Measurements from ENCODE around the gene CYB5RL.
"Not testable (repeated sequence)": the region's sequence is repeated elsewhere in the genome, so short reads cannot be mapped to it uniquely, and the experiment has no call there.

CYB5RL gene

DNA sequence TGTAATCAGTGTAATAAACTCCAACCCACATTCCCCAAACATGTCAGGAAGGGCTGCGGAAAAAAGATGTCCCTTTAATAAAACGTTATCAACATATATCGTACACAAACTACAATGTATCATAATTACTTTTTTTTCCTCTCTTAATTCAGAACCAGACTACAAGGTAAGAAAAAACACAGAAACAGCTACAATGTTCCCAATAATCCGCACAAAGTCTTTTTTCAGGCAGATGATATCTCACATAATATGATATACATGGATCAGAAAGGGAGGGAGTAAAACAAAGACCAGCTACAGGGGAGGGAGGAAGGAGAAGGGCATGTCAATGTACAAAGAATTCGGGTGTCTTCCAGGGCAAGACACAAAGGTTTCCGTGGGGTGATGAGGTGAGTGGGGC is 25.5 kb upstream of the CYB5RL start:
- DNase-seq = no peak

DNA sequence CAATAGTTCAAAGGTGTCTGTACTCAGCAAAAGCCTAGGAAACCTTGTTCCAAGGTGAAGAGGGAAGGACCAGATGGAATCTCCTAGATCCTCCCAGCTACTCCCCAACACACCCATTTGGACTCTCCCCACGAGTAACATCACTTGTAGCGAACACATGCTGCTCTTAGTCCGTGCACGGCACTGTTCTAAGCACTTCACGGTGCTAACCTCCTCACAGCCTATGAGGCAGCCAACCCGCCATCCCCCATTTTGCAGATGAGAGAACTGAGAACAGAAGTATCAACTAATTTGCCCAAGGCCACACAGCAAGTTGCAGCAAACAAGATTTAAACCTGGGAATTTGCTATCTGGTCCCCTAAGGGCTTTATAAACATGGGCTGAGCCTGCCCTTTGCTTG is 24.4 kb upstream of the CYB5RL start:
- DNase-seq = no peak

DNA sequence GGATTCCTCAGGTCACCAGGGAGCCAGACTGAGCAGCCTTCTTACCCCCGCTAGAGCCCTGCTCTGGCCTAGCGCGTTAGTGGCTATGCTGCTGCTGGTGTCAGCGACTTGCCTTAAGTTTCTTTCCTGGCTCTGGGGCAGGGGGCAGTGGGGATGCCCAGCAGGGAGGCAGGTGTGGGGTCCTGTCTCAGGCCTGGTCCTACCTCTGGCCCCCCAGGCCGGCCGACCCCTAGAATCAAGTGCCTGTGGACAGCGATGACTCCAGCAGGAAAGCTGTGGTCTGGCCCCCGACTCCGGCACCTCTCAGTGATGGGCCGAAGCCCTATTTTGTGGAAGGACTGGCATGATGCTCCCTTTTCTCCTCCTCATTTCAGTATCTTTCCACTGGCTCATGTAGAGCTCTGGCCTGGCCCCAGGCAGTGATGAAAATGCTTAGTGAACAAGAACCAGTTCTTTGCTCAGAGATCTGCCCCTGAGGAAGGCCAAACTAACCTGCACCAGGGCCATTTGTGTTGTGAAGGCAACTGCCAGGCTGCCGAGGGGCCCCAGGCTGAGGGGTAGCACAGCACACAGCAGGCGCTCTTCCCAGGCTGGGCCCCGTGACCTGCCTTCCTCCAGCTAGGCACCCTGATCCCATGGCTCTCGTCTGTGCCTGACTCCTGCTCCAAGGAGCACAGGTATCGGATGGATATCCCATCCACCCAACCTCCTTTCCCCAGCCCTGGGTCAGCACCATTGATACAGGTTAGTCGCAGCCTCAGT is 23.8 kb upstream of the CYB5RL start:
- DNase-seq = no peak

DNA sequence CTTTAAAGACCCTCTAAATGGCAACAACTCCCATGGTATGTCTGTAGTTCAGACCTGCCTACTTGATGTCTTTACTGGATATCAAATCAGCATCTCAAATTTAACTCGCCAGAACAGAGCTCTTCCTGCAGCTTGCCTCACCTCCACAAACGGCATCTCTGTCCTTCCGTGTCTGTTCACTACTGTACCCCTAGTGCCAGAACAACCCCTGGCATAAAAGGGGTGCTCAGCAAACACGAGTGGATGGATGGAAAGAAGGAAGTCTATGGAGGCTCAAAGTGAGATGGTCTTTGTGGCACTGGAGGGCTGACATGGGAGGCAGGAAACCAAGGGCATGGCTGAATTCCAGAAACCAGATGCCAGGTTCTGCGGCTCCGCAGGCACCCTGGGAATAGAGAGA is 22.9 kb upstream of the CYB5RL start:
- no peak for DNase-seq

DNA sequence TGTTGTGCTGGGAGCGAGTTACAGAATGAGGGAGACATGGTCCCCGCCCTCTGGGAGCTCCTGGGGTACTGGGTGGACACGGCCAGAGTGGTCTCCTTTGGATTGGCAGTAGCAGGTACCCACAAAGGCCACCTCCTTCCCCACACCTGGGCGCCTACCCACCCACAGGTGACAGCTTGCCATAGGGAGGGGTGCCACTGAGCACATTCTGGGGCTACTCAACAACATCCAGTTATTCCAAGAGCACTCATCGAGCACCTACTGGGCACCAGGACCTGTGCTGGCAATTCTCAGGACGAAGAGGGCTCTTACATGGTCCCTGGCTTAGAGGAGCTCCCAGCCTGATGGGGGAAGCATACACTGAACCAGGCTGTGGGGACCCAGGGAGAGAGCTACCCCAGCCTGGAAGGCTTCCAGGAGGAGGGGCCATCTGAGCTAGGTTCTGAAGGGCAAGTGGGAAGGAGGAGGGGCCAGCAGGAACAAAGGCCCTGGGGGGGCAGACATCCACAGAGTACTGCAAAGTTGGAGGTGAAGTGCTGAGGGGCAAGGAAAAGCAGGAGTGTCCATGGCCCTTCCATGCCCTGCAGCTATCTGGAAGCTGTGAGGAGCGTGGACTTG is 22.1 kb upstream of the CYB5RL start:
- DNase-seq = no peak

DNA sequence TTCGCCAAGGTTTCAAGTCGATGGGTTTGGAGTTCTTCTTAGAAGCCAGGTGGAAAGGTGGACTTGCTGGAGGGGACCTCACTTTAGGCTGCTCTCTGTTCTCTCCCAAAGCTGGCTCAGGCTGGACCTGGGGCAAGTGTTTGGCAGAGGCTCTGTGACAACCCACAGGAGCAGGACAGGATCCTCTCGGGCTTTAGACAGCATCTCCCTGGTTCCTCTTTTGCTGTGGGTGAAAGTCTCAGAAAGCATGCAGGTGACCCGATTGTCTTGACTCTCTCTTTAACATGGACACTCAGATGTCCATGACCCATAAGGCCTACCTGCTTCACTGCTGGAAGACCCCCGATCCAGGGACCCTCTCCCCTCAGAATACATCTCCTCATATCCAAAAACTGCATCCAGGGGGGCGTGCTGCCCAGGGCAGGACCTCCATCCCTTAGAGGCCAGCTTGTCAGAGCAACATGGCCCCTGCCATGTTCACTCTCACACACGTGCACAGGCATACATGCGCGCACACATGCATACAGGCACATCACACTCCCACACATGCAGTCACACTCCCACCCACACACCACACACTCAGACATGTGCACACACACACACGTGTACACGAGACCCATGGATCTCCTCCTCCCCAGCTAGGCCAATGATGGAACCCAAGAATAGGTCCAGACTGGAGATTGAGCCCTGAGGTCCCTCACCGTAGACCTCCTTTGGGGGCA is 21.4 kb upstream of the CYB5RL start:
- no peak for DNase-seq

DNA sequence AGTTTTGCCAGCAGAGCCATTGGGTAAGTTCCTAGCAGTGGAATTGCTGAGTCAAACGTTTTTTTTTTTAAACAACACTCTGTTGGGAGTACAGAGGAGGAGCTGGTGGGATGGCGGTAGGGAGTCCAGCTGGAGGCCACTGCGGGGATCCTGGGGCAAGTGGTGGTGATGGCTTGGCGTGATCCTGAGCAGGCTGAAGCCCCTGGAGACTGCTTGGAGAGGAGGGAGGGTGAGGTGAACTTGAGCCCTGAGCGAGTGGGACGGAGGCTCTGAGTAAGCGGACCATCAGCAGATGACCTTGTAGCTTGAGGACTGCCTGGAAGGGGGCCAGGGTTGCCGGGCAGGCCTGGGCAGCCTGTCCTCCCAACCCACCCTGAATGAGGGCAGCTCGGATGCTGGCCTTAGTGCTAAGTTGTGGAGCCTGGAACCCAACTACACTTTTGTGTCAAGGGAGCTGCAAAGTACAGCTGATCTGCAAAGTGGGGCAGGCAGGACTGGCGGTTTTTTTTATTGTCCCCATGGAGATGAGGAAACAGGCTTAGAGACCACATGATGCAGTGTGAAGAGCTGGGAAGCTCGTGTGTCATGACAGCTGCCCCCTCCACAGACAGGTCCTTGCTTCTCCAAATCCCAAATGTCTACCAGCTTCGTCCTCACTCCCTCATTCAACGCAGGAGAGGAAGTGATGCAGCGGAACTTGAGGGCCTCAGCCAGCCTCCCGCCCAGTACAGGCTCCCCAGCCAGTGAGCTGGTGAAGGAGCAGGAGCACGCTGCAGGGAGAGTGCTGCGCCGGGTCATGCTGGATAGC is 20.4 kb upstream of the CYB5RL start:
- DNase-seq = no peak

DNA sequence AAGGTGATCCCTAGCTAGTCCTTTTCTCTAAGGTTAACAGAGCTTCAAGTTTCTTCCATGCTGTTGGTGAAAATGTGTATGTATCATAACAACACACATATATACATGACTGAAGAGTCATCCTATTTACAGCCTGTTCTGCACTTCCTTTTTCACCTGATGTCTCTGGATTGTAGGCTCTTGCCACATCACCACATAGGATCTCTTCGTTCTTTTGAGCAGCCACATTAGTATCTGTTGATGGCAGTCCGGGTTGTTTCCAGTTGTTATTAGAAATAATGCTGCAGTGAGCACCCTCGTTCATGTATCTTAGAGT is 19.8 kb upstream of the CYB5RL start:
- DNase-seq = no peak

DNA sequence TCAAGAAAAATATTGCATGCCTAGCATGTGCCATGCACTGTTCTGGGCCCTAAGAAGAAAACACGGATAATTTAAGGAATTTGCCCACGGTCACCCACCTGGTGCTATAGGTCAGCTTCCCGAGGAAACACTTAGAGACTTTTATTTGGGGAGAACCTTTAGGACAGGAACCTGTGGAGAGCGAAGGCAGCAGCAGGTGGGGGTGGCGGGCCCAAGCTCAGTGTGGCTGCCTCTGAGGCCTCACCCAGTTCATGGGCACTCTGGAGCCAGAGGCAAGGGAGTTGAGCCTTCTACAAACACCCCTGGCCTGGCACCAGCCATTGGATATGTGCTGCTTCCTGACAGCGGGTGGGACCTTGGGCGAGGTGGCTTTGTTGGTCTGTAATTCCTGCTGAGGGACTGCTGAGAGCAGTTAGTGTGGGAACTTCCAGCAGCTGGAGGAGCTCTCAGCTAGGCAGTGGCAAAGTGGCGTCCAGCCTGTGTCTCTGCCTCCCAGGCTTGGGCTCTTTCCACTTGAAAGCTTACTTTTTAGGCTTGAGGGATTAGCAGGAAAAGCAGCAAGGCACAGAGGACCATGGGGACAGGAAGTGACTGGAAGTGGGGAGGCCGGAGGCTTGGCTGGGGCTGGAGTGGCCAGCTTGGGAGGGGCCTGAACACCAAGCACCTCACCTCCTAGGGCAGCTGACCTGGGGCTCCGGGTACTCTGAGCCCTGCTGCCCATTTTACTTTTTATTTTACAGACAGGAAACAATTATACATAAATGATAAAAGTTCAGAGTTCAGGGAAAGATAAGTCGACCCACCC is 19.3 kb upstream of the CYB5RL start:
- DNase-seq = no peak

DNA sequence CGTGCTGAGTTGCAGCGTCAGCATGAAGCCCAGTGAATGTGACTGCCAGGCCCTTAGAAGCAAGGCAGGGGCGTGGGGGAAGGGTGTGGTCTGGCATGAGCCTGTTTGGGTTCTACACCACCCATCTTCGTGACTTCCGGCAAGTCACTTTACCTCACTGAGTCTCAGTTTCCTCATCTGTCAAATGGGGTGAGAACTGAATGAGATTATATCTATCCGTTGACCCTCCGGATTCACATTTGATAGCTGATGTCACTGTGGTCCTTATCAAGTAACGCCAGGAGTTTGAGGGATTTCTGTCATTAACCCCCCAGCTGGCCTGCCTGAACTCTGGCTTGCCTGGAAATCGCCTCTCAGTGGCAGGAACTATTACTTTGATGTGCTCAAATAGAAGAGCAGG is 15.7 kb upstream of the CYB5RL start:
- DNase-seq = no peak

DNA sequence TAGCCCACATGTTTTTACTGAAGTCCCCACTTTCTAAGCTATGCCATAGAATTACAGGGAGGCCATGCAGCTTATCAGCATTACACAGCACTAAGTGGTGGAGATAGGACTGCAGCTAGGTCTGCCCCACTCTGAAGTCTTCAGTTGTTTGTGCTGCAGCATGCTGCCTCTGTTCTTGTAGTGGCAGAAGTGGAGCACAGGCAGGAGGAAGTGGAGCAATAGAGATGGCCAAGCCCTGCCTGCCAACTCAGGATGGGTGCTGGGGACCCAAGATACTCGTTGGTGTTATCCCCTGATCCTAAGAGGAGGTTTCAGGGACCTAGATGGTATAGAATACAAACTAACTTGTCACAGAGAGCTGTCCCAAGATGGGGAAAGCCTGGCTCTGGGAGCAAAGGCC is 13.0 kb upstream of the CYB5RL start:
- no peak for DNase-seq

DNA sequence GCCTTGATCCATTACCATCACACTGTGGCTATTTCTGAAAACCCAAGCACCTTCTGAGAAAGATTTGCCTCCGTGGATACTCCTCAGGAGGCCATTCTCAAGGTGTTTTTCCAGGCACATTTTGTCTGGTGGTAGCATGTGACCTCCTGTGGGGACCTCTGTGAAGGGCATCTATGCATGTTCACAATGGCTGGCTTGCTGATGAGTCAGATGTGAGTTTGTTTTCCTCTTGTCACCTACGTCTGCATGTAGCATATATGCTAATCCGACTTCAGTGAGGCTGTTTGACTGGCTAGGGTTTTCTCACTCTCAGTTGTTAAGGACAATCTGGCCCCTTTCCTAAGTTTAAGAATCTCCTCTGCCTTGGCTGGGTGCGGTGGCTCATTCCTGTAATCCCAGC is 8.1 kb upstream of the CYB5RL start:
- not testable (repeated sequence) for DNase-seq

DNA sequence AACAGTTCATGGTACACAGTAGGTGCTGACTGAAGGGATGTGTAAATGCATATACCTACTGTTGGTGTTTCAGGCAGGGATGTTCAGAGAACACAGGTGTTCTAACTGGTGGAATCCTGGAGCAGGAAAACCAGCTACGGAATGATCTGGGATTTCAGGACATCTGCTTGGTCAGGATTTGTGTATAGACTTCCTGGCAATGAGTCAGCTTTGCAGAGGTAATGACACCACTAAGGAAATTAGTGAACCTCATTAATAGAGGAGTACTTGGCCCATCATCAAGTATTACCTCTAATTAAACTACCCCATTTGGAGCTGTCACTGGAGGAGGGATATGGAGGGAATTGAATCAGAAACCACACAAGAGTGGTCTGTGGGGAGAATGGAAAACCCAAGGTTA is 7.5 kb upstream of the CYB5RL start:
- no peak for DNase-seq

DNA sequence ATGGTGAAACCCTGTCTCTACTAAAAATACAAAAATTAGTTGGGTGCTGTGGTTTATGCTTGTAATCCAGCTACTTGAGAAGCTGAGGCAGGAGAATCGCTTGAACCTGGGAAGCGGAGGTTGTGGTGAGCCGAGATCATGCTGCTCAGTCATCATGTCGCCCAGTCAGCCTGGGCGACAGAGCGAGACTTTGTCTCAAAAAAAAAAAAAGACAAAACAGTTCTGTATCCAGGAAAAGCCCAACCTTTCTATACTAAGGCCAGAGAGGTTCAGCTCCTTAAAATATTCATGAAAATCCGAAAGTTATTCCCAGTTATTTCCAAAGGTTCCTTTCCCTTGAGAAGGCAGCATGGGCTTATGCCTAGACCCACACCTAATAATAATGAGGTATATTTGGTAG is 4.4 kb upstream of the CYB5RL start:
- DNase-seq = no peak

DNA sequence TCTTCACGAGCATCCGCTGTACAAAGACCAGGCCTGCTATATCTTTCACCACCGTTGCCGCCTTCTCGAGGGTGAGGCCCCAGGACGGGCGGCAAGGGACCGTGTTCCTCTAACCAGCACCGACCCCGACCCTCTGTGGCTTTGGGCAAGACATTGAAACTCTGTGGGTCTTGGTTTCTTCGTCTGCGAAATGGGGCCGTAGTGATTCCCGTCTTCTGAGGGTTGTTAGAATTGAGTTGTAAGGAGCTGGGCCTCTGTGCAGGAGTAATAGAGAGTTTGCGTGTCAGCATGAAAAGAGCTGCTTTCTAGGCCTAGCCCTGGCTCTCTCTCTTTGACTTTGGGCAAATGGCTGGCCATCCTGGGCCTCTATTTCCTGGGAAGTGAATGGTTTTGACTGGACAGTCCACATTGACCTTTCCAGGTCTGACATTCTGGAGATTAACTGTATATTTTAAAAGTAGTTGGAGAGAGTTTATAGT is 728 bp upstream of the CYB5RL start:
- no peak for DNase-seq

DNA sequence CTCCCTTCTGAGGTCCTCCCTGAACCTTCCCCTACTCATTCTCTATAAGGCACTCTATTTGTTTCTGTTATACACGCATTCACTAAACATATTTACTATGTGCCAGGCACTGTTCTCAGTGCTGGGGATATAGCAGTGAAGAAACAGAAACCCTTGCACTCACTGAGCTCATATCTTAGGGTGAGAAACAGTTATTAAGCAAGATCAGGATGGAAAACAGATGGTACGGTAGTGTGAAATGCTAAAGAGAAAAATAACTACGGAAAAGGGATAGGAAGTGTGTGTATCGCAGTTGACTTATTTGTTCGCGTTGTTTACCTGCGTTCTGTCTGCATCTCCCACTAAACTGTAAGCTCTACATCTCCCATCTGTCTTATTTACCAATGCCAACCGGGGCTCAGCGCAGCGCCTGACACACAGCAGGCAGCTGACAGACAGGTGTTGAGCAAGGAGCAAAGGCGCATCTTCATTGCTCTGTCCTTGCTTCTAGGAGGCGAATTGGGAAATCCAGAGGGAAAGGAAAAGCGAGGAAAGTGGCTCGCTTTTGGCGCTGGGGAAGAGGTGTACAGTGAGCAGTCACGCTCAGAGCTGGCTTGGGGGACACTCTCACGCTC is 572 bp downstream of the CYB5RL start:
- DNase-seq = no peak

DNA sequence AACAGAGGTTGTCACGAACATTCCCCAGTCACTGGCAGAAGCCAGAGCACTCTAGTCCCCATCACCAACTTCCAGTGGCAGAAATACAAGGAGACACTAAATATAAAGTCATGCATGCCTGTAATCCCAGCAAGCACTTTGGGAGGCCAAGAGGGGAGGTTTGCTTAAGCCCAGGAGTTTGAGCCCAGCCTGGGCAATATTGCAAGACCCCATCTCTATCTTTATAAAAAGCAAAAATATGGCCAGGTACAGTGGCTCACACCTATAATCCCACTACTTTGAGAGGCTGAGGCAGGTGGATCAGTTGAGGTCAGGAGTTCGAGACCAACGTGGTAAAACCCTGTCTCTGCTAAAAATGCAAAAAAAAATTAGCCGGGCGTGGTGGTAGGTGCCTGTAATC is 6.4 kb downstream of the CYB5RL start:
- no peak for DNase-seq

DNA sequence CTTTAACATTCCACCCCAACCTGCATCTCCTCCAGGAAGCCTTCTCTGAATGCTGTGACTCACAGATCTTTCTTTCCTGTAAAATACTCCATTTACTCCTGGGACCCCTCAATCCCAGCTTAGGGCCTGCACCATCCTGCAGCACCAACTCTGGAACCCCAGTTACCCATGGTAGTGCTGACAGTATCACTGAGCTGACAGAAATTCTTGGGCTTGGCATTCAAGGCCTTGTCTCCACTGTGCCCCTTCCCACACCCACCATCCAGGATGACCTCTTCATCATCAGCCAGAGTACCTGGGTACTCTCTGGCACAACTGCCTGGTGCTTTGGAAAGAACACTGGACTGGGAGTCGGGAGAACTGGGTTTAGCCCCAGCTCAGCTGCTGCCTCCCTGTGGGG is 8.3 kb downstream of the CYB5RL start:
- DNase-seq = no peak

DNA sequence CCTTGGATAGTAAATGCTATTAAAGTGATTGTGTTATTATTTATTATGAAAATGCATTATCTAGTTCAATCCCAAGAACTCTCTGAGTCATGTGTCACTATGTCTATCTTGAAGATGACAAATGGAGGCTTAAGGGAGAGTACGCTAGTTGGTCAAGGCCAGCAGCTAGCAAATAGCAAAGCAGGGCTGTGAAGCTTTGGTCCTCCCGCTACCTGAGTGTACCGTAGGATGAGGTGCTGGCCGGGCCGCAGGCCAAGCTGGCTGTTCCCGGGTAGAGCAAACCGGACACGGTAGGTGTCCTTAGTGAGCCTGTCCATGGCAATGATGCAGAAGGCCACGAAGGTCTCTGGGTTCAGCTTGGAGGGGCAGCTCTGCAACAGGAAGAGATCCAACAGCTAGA is 9.3 kb downstream of the CYB5RL start:
- DNase-seq = no peak

DNA sequence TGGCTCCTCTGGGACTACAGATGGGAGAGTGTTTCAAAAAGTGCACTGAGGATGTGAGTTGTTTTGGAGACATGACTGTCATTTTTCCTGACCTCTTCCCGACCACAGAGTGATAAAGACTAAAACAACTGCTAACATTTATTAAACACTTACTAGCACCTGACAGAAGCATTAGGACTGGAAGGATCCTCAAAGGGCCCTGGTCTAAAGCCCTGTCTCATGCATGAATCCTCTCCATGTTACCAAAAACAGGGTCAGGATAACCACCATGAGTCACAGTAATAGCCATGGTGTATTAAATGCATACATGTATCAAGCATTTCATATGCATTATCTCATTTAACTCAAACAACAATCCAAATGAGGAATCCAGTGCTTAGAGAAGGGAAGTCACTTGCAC is 11.5 kb downstream of the CYB5RL start:
- DNase-seq = no peak

DNA sequence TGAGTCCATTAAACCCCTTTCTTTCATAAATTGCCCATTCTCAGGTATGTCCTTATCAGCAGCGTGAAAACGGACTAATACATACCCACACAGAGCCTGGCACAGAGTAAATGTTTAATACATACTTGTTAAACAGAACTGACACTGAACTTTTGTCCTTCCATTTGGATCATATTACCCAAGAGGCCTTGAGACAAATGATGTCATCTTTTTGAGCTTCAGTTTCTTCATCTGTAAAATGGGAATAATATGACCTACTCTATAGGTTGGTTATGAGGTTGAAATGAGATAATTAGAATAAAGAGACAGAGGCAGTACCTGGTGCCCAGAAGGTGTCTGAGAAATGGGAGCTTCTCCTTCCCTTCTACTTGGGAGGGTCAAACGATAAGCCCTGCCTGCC is 13.8 kb downstream of the CYB5RL start:
- DNase-seq = no peak

DNA sequence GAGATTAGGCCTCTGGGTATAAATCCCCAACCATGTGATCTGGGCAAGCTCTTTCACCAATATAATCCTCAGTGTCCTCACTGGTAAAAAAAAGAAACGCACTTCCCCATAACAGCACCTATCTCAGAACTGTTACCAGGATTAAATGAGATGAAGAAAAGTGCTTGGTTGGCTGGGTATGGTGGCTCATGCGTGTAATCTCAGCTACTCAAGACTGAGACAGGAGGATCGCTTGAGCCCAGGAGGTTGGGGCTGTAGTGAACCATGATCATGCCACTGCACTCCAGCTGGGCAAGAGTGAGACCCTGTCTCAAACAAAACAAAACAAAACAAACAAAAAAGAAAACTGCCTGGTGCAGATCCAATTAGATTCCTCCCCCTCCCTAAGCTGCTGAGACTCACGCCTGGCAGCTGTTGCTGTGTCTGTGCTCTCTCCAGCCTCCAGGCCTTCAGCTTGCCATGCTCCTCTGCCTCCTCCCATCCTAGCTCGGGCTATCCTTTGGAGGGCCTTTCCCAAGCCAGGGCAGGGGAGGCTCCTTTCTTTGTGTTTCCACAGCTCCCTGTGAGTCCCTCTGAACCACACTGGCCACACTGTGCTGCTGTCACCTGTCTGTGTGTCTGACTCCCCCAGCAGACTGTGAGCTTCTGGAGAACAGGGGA is 19.0 kb downstream of the CYB5RL start:
- DNase-seq = no peak
